GM12878 (cell line): ENCODE results near the gene ANK3. TPM values are rescaled to one million over a fixed set of nuclear protein-coding genes. Genes with fewer than 3 reads are reported as not detected.

Source experiments
- ATAC-seq: fragments of 200-7000 bp; cut with Tn5 transposase; 3 replicates; pipeline ENCODE4 v1.9.1; 2020; ENCODE audit warnings: mild to moderate bottlenecking, moderate library complexity
- BruUV-seq: library from RNA; stranded (reverse); fragments of 400-500 nt; replicated peaks from 2 replicates; lab custom pipeline; 2021; lab: Mats Ljungman, UMichigan
- CTCF ChIA-PET: fragments of 300-600 bp; sonication (Branson Sonifier 250); formaldehyde crosslinking; extraction: SDS; loops from one replicate; lab custom pipeline; 2021; ENCODE audit warnings: inconsistent platforms; lab: Yijun Ruan, JAX
- POLR2A ChIA-PET: fragments of 350-600 bp; formaldehyde crosslinking; extraction: SDS; loops from one replicate; lab custom pipeline; 2021; ENCODE audit warnings: inconsistent platforms; lab: Charles Lee
- RAD21 ChIA-PET: fragments of 300-600 bp; sonication (Branson Sonifier 250); formaldehyde crosslinking; loops from one replicate; lab custom pipeline; 2023; ENCODE audit warnings: antibody characterized with exemption; ENCODE audit not compliant: unreplicated experiment; lab: Charles Lee
- SMC1A ChIA-PET: fragments of 300-600 bp; sonication (Branson Sonifier 250); formaldehyde crosslinking; loops from one replicate; lab custom pipeline; 2023; ENCODE audit not compliant: unreplicated experiment, uncharacterized antibody; lab: Charles Lee
- DNase-seq: peaks from one replicate; pipeline ENCODE4 v3.0.0-alpha.2; 2011; ENCODE audit warnings: low read depth, low spot score
- FAIRE-seq: peaks from 3 replicates; lab custom pipeline; 2011; peaks lifted over from hg19 to GRCh38; lab: Jason Lieb, UNC
- H2AFZ ChIP-seq: 2 replicates; pipeline ENCODE4 v1.6.0; 2011; ENCODE audit warnings: low read depth, low read length, control low read depth; ENCODE audit not compliant: control insufficient read depth
- H3K27ac ChIP-seq: 2 replicates; pipeline ENCODE4 v1.5.1; 2011; ENCODE audit warnings: control low read depth; ENCODE audit not compliant: control insufficient read depth, insufficient read depth
- H3K27me3 ChIP-seq, 2 experiments: replicated peaks in 1 of 2; 2 replicates each; pipeline versions ENCODE4 v1.6.0 to v1.6.1; 2011; ENCODE audit warnings: low read length in 1 of 2; ENCODE audit not compliant: control insufficient read depth in 2 of 2, insufficient read depth in 2 of 2
- H3K36me3 ChIP-seq, 2 experiments: 2 replicates each; pipeline ENCODE4 v1.5.1; 2011; ENCODE audit warnings: low read length in 1 of 2; ENCODE audit not compliant: control insufficient read depth in 2 of 2, insufficient read depth in 2 of 2
- H3K4me1 ChIP-seq: 2 replicates; pipeline ENCODE4 v1.6.1; 2011; ENCODE audit warnings: mild to moderate bottlenecking, low read length, moderate library complexity, mixed read lengths; ENCODE audit not compliant: control insufficient read depth, insufficient read depth
- H3K4me2 ChIP-seq: 2 replicates; pipeline ENCODE4 v1.6.0; 2011; ENCODE audit warnings: control low read depth; ENCODE audit not compliant: control insufficient read depth, insufficient read depth
- H3K4me3 ChIP-seq: fragments of 200-600 bp; sonication (generic); 2 replicates; pipeline ENCODE4 v1.5.1; 2016
- H3K79me2 ChIP-seq: 2 replicates; pipeline ENCODE4 v1.6.0; 2011; ENCODE audit warnings: low read length; ENCODE audit not compliant: control insufficient read depth, insufficient read depth
- H3K9ac ChIP-seq: 2 replicates; pipeline ENCODE4 v1.8.0; 2011; ENCODE audit warnings: low read length, control low read depth, mixed read lengths; ENCODE audit not compliant: control insufficient read depth, insufficient read depth
- H3K9me3 ChIP-seq: replicated peaks from 3 replicates; pipeline ENCODE4 v1.5.1; 2011; ENCODE audit warnings: mild to moderate bottlenecking, low read length; ENCODE audit not compliant: control insufficient read depth, insufficient read depth
- H4K20me1 ChIP-seq: 2 replicates; pipeline ENCODE4 v1.6.0; 2011; ENCODE audit not compliant: control insufficient read depth, insufficient read depth
- CBFB ChIP-seq: IDR thresholded peaks from 2 replicates; pipeline ENCODE4 v1.6.1; 2016; ENCODE audit warnings: antibody characterized with exemption, low read depth
- CBX3 ChIP-seq: fragments of 200-600 bp; sonication (generic); IDR thresholded peaks from 2 replicates; pipeline ENCODE4 v1.6.1; 2016; ENCODE audit warnings: low read depth, borderline replicate concordance
- LARP7 ChIP-seq: fragments of 450-650 bp; IDR thresholded peaks from 2 replicates; pipeline ENCODE4 v1.6.1; 2017; ENCODE audit warnings: mild to moderate bottlenecking
- MEF2A ChIP-seq: IDR thresholded peaks from 2 replicates; pipeline ENCODE4 v1.6.1; 2011; ENCODE audit warnings: low read depth, mild to moderate bottlenecking, low read length, moderate library complexity; ENCODE audit not compliant: insufficient read depth
- POLR2A ChIP-seq: IDR thresholded peaks from 2 replicates; pipeline ENCODE4 v1.6.1; 2011; ENCODE audit warnings: low read depth, mild to moderate bottlenecking, low read length
- POLR2AphosphoS5 ChIP-seq: IDR thresholded peaks from 2 replicates; pipeline ENCODE4 v1.6.1; 2011; ENCODE audit warnings: mild to moderate bottlenecking, low read length, inconsistent platforms
- RAD21 ChIP-seq: IDR thresholded peaks from 2 replicates; pipeline ENCODE4 v1.6.1; 2011; ENCODE audit warnings: mild to moderate bottlenecking, low read depth, low read length, moderate library complexity; ENCODE audit not compliant: insufficient read depth
- SMC3 ChIP-seq: IDR thresholded peaks from 2 replicates; pipeline ENCODE4 v1.6.1; 2011; ENCODE audit warnings: low read length, improper control_type of control experiment, borderline replicate concordance
- SRF ChIP-seq, 2 experiments: IDR thresholded peaks; 2 replicates each; pipeline ENCODE4 v1.6.1; 2011; ENCODE audit warnings: low read depth in 2 of 2, low read length in 2 of 2, mild to moderate bottlenecking in 1 of 2, moderate library complexity in 1 of 2
- SUPT20H ChIP-seq: IDR thresholded peaks from 2 replicates; pipeline ENCODE4 v1.6.1; 2011; ENCODE audit warnings: low read depth, mild to moderate bottlenecking, low read length, moderate library complexity, borderline replicate concordance; ENCODE audit not compliant: control insufficient read depth
- WGBS: methylation state at CpG from one replicate; pipeline ENCODE4 v1.1.6; 2016; ENCODE audit warnings: low lambda C conversion rate; ENCODE audit not compliant: insufficient replicate concordance, insufficient coverage; ENCODE audit errors: missing lambda C conversion rate; 5-methylcytosine and 5-hydroxymethylcytosine counted together
- in situ Hi-C: fragments of 300-500 bp; cut with MboI; formaldehyde crosslinking; loops from 9 replicates; pipeline ENCODE4 v1.14.3; 2018; ENCODE audit warnings: mixed read lengths
- intact Hi-C: fragments of 100-400 bp; cut with micrococcal nuclease; formaldehyde crosslinking; loops from one replicate; pipeline ENCODE4 v1.14.2; 2022; ENCODE audit not compliant: unreplicated experiment
- polyA plus RNA-seq, 11 experiments: library from polyadenylated mRNA; depleted of rRNA in 4 of 11; unstranded in 6 of 11; stranded (reverse) in 5 of 11; fragments of >200 nt; fragmentation: Nextera tagmentation in 4 of 11; fragmentation: Illumina TruSeq in 1 of 11; extraction: Ambion mirVana in 4 of 11; extraction: Trizol in 1 of 11; gene quantifications; 1 replicate in 1 of 11; 2 replicates in 10 of 11; pipeline versions ENCODE4 v1.2.1 to v1.2.3, GENCODE V29; 2011 to 2016; ENCODE audit warnings: inconsistent platforms in 2 of 11, missing spikeins in 2 of 11, low read depth in 1 of 11
- total RNA-seq, 4 experiments: library from RNA; depleted of rRNA in 3 of 4; stranded (reverse); fragments of >200 nt in 3 of 4; fragmentation: Illumina TruSeq in 1 of 4; extraction: Trizol in 1 of 4; gene quantifications; 2 replicates each; pipeline versions ENCODE4 v1.2.1 to v1.2.3, GENCODE V29; 2013 to 2021
- TF ChIP-seq, protein P1 (sequence below): fragments of 450-650 bp; IDR thresholded peaks from 2 replicates; pipeline ENCODE4 v1.6.1; 2017; ENCODE audit warnings: borderline replicate concordance
- TF ChIP-seq, protein P2 (sequence below): fragments of 150-350 bp; IDR thresholded peaks from 2 replicates; pipeline ENCODE4 v1.6.1; 2014; ENCODE audit warnings: mild to moderate bottlenecking, low read depth, low read length
- TF ChIP-seq, protein P3 (sequence below), 3 experiments: IDR thresholded peaks in 2 of 3; conservative IDR thresholded peaks in 1 of 3; 2 replicates each; pipeline ENCODE4 v1.5.1; 2011; ENCODE audit warnings: low read depth in 3 of 3, low read length in 3 of 3, mild to moderate bottlenecking in 3 of 3, control low read depth in 2 of 3, moderate library complexity in 2 of 3, inconsistent platforms in 1 of 3, mixed read lengths in 1 of 3; ENCODE audit not compliant: control insufficient read depth in 2 of 3, insufficient read depth in 1 of 3; ENCODE audit errors: extremely low read depth in 1 of 3

Gene ANK3
- total and polyA plus RNA-seq, 10 of the 15 experiments (the other 5 are each of a cell fraction or from before 2014, with no cell fraction given) = 0.06 to 0.82 (median 0.20) TPM; not detected in 2

DNA sequence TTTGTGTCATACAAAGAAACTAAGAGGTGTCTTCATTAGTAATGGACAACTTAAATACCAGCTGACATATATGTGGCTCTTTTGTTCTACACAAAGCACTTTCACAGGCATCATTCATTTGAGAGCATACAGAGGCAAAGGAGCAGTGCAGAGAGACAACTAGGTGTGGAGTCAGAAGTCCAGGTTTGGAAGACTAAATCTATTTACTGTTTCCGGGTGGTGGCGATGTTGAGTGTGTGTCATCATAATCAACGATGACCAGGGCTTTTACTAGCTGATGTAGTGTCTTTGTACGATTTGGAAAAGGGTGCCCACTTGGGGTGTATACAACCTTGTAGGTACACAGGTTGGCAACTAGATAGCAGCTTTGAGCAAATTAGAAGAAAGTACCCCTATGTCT lies 287.9 kb downstream of the ANK3 start (continued):
- no peak for TF ChIP-seq SUPT20H
- no peak for TF ChIP-seq POLR2AphosphoS5
- TF ChIP-seq, protein P1, sequence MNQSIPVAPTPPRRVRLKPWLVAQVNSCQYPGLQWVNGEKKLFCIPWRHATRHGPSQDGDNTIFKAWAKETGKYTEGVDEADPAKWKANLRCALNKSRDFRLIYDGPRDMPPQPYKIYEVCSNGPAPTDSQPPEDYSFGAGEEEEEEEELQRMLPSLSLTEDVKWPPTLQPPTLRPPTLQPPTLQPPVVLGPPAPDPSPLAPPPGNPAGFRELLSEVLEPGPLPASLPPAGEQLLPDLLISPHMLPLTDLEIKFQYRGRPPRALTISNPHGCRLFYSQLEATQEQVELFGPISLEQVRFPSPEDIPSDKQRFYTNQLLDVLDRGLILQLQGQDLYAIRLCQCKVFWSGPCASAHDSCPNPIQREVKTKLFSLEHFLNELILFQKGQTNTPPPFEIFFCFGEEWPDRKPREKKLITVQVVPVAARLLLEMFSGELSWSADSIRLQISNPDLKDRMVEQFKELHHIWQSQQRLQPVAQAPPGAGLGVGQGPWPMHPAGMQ = no peak
- TF ChIP-seq POLR2A = no peak
- no peak for TF ChIP-seq SRF (IDR thresholded peaks at IDR 0.05; ENCODE audit: low read depth in 2 of 2, low read length in 2 of 2)
- no peak for TF ChIP-seq CBX3
- TF ChIP-seq, protein P2, sequence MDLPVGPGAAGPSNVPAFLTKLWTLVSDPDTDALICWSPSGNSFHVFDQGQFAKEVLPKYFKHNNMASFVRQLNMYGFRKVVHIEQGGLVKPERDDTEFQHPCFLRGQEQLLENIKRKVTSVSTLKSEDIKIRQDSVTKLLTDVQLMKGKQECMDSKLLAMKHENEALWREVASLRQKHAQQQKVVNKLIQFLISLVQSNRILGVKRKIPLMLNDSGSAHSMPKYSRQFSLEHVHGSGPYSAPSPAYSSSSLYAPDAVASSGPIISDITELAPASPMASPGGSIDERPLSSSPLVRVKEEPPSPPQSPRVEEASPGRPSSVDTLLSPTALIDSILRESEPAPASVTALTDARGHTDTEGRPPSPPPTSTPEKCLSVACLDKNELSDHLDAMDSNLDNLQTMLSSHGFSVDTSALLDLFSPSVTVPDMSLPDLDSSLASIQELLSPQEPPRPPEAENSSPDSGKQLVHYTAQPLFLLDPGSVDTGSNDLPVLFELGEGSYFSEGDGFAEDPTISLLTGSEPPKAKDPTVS = no peak
- TF ChIP-seq, all 136 proteins: peak for 0

DNA sequence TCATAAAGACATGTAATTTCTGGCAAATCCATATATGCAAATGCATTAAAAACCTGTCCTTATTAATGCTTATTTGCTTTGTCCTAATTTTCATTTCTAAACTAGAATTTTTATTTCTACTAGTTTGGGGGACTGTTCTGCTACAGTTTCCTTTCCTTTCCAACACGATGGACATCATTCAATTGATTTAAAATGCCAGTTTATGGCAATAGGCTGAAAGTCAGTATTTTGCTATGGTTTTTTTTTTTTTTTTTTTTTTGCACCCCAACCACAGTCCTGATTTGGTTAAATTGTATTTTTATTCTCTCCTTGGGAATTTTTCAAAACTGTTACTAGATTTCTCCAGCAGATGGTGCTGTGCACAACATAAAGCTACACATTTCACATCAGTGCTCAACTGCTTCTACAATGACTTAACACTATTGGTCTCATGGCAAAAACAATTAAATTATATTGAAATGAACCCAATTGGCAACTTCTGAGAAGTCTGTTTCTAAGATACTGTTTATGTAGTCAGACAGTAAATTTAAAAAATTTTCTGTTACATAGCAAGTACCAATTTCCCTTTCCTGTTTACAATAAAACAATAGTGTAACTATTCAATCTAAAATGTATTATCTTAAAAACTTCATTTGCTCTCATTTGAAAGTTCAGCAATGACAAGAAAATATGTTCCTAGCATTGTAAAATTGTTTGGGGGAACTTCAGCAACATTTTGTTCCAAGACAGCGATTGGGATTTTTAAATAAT lies 289.5 kb downstream of the ANK3 start:
- TF ChIP-seq, protein P3, sequence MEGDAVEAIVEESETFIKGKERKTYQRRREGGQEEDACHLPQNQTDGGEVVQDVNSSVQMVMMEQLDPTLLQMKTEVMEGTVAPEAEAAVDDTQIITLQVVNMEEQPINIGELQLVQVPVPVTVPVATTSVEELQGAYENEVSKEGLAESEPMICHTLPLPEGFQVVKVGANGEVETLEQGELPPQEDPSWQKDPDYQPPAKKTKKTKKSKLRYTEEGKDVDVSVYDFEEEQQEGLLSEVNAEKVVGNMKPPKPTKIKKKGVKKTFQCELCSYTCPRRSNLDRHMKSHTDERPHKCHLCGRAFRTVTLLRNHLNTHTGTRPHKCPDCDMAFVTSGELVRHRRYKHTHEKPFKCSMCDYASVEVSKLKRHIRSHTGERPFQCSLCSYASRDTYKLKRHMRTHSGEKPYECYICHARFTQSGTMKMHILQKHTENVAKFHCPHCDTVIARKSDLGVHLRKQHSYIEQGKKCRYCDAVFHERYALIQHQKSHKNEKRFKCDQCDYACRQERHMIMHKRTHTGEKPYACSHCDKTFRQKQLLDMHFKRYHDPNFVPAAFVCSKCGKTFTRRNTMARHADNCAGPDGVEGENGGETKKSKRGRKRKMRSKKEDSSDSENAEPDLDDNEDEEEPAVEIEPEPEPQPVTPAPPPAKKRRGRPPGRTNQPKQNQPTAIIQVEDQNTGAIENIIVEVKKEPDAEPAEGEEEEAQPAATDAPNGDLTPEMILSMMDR (IDR thresholded peaks at IDR 0.05 in 2 of 3, conservative IDR thresholded peaks at IDR 0.05 in 1 of 3; ENCODE audit: control insufficient read depth in 2 of 3, extremely low read depth in 1 of 3, insufficient read depth in 1 of 3, low read depth in 3 of 3, low read length in 3 of 3) = peak; percentile 51 to 55 (median 54); a peak in 5 of 6 replicates
- no peak for TF ChIP-seq LARP7
- peak; percentile 54; the same call in 1 of the 2 replicates for TF ChIP-seq SMC3
- no peak for TF ChIP-seq CBFB
- TF ChIP-seq MEF2A = 0 out of 2 replicates have a peak, but pooled peaks have one; percentile 4
- TF ChIP-seq RAD21 = peak; percentile 66
- TF ChIP-seq, all 136 proteins: peak for 4
- in situ Hi-C loops = loop anchor here (5.0 to 10.0 kb wide), 2 partner anchors 335 to 547 kb away; no protein-coding TSS in a partner anchor

More for the DNA sequence above, 289.5 kb downstream of the ANK3 start:
- Histone ChIP-seq H3K79me2 (no peaks in the 10 kb centered on the region), H3K27ac (no peak overlapping the region), H4K20me1 (no peaks in the 10 kb centered on the region), H3K4me1 (peaks cover 9% of the 10 kb centered on the region), H3K9ac (no peak overlapping the region), H3K9me3 (no peaks in the 10 kb centered on the region), H2AFZ (no peak overlapping the region), H3K36me3 (no peaks in the 10 kb centered on the region), H3K4me2 (no peak overlapping the region), H3K27me3 (no peaks in the 10 kb centered on the region), H3K4me3 (no peak overlapping the region)
- CTCF ChIA-PET = interaction anchor here (0.6 to 7.3 kb wide), 16 partner anchors 9 to 547 kb away, joined by 3 to 49 read pairs (median 4); no protein-coding TSS in a partner anchor
- POLR2A ChIA-PET = interaction anchor here (0.7 kb wide), 1 partner anchor 28 kb away, joined by 6 read pairs; no protein-coding TSS in a partner anchor
- 42% methylated on average over 2 of the region's 2 CpGs for WGBS
- DNase-seq = no peak
- BruUV-seq = no TSS peak
- SMC1A ChIA-PET = interaction anchor here (0.6 to 2.5 kb wide), 11 partner anchors 14 to 477 kb away, joined by 3 to 5 read pairs (median 3); no protein-coding TSS in a partner anchor
- peak; percentile 73 for ATAC-seq
- peak; percentile 41 for FAIRE-seq
- RAD21 ChIA-PET = interaction anchor here (0.6 to 1.4 kb wide), 6 partner anchors 57 to 1168 kb away, joined by 3 to 4 read pairs (median 3); no protein-coding TSS in a partner anchor
- intact Hi-C loops = loop anchor here (1.0 to 5.0 kb wide), 5 partner anchors 108 to 547 kb away; partner anchors contain the start of gene CCDC6
